HepG2 (cell line): ENCODE measurements around the gene TRAPPC12. TPM values are rescaled to one million over a fixed set of nuclear protein-coding genes. Genes with fewer than 3 reads are reported as not detected.

Experiments
- ATAC-seq: fragments of 200-7000 bp; cut with Tn5 transposase; 3 replicates; pipeline ENCODE4 v1.9.1; 2020; ENCODE audit warnings: mild to moderate bottlenecking, moderate library complexity
- BruUV-seq: library from RNA; stranded (reverse); fragments of 400-500 nt; replicated peaks from 2 replicates; lab custom pipeline; 2021; lab: Mats Ljungman, UMichigan
- CTCF ChIA-PET: fragments of 300-600 bp; formaldehyde crosslinking; extraction: SDS; loops from one replicate; lab custom pipeline; 2021; ENCODE audit warnings: low total read pairs, inconsistent platforms, low intra/inter-chr PET ratio; lab: Yijun Ruan, JAX
- POLR2A ChIA-PET: fragments of 350-600 bp; sonication (Branson Sonifier 250); formaldehyde crosslinking; loops from one replicate; lab custom pipeline; 2020; ENCODE audit warnings: antibody characterized with exemption, inconsistent platforms; lab: Yijun Ruan, JAX
- DNase-seq: peaks from one replicate; pipeline ENCODE4 v3.0.0-alpha.2; 2015; ENCODE audit warnings: low spot score
- FAIRE-seq: peaks from 3 replicates; lab custom pipeline; 2011; peaks lifted over from hg19 to GRCh38; lab: Jason Lieb, UNC
- H2AFZ ChIP-seq: one replicate; pipeline ENCODE4 v1.6.1; 2011; ENCODE audit warnings: low read length, inconsistent platforms
- H3K27ac ChIP-seq: fragments of 300-600 bp; 3 replicates; pipeline ENCODE4 v1.8.0; 2011; ENCODE audit warnings: mixed run types, mild to moderate bottlenecking, mixed read lengths, low read length, inconsistent platforms; ENCODE audit not compliant: insufficient read depth; ENCODE audit errors: extremely low read length
- H3K27me3 ChIP-seq, 2 experiments: fragments of 200-600 bp in 1 of 2; 2 replicates in 1 of 2; 3 replicates in 1 of 2; pipeline versions ENCODE4 v1.6.0 to v1.8.0; 2011; ENCODE audit warnings: low read length in 2 of 2, mild to moderate bottlenecking in 2 of 2, moderate library complexity in 2 of 2, inconsistent platforms in 1 of 2; ENCODE audit not compliant: insufficient read depth in 2 of 2, control insufficient read depth in 1 of 2
- H3K36me3 ChIP-seq, 2 experiments: fragments of 200-600 bp in 1 of 2; replicated peaks in 1 of 2; 2 replicates in 1 of 2; 3 replicates in 1 of 2; pipeline versions ENCODE4 v1.5.1 to v1.8.0; 2011; ENCODE audit warnings: low read length in 2 of 2, inconsistent platforms in 1 of 2; ENCODE audit not compliant: insufficient read depth in 2 of 2, control insufficient read depth in 1 of 2
- H3K4me1 ChIP-seq: 2 replicates; pipeline ENCODE4 v1.5.1; 2012; ENCODE audit warnings: low read length, inconsistent platforms; ENCODE audit not compliant: insufficient read depth
- H3K4me2 ChIP-seq: 2 replicates; pipeline ENCODE4 v1.6.0; 2011; ENCODE audit warnings: low read depth, low read length, inconsistent platforms
- H3K4me3 ChIP-seq, 3 experiments: fragments of 200-600 bp in 1 of 3; sonication (generic), shearing (Covaris generic) in 1 of 3; replicated peaks in 1 of 3; 2 replicates each; pipeline ENCODE4 v1.5.1; 2011 to 2016; ENCODE audit warnings: low read length in 3 of 3, inconsistent platforms in 2 of 3, low read depth in 2 of 3, mild to moderate bottlenecking in 2 of 3, control low read depth in 1 of 3, mixed read lengths in 1 of 3; ENCODE audit not compliant: insufficient read depth in 1 of 3
- H3K79me2 ChIP-seq: one replicate; pipeline ENCODE4 v1.6.1; 2011; ENCODE audit warnings: low read length, inconsistent platforms; ENCODE audit not compliant: insufficient read depth
- H3K9ac ChIP-seq: 2 replicates; pipeline ENCODE4 v1.6.0; 2011; ENCODE audit warnings: mild to moderate bottlenecking, low read depth, low read length, inconsistent platforms; ENCODE audit not compliant: insufficient read depth
- H3K9me3 ChIP-seq: 2 replicates; pipeline ENCODE4 v1.5.1; 2012; ENCODE audit warnings: mild to moderate bottlenecking, low read length
- H4K20me1 ChIP-seq: 2 replicates; pipeline ENCODE4 v1.6.0; 2011; ENCODE audit warnings: inconsistent platforms, mild to moderate bottlenecking, low read length, moderate library complexity; ENCODE audit not compliant: insufficient read depth
- MBD4 ChIP-seq: IDR thresholded peaks from 2 replicates; pipeline ENCODE4 v1.6.1; 2012; ENCODE audit warnings: low read length, inconsistent platforms, borderline replicate concordance
- THAP11 ChIP-seq: IDR thresholded peaks from 2 replicates; pipeline ENCODE4 v1.6.1; 2016; ENCODE audit warnings: missing biosample characterization, missing genetic modification reagents
- ZBTB43 ChIP-seq: sonication (generic); formaldehyde crosslinking; conservative IDR thresholded peaks from 2 replicates; pipeline ENCODE4 v1.4.0; 2020; ENCODE audit warnings: missing genetic modification reagents
- ZNF605 ChIP-seq: sonication (generic); formaldehyde crosslinking; IDR thresholded peaks from 2 replicates; pipeline ENCODE4 v1.8.0; 2022; ENCODE audit warnings: mild to moderate bottlenecking, missing genetic modification reagents
- WGBS: methylation state at CpG from one replicate; pipeline ENCODE4 v1.1.6; 2017; ENCODE audit warnings: low lambda C conversion rate; 5-methylcytosine and 5-hydroxymethylcytosine counted together
- in situ Hi-C: cut with HindIII; loops from 2 replicates; pipeline ENCODE4 v1.10.0; 2017; ENCODE audit warnings: low pct_unique_long_range_greater_than_20kb; ENCODE audit not compliant: extremely low pct_ligation_motif_present
- intact Hi-C: fragments of 100-400 bp; cut with micrococcal nuclease; formaldehyde crosslinking; loops from one replicate; pipeline ENCODE4 v1.10.0; 2022; ENCODE audit not compliant: unreplicated experiment
- polyA plus RNA-seq, 8 experiments: library from polyadenylated mRNA; depleted of rRNA in 3 of 8; stranded (reverse) in 7 of 8; unstranded in 1 of 8; fragments of >200 nt; fragmentation: Illumina TruSeq in 4 of 8; extraction: Trizol in 4 of 8; gene quantifications; 2 replicates each; pipeline versions ENCODE4 v1.2.1 to v1.2.3, GENCODE V29; 2011 to 2016; ENCODE audit warnings: low read depth in 4 of 8, missing spikeins in 1 of 8, mixed read lengths in 1 of 8; ENCODE audit not compliant: insufficient read depth in 1 of 8
- total RNA-seq, 5 experiments: library from RNA; depleted of rRNA; stranded (reverse); fragments of >200 nt; fragmentation: Illumina TruSeq; extraction: Trizol; gene quantifications; 2 replicates each; pipeline ENCODE4 v1.2.3, GENCODE V29; 2016; ENCODE audit warnings: low read depth in 1 of 5
- TF ChIP-seq, protein P1 (sequence below): sonication (generic); IDR thresholded peaks from 2 replicates; pipeline ENCODE4 v1.6.1; 2016; ENCODE audit warnings: low read depth, borderline replicate concordance
- TF ChIP-seq, protein P2 (sequence below): sonication (generic); formaldehyde crosslinking; IDR thresholded peaks from 2 replicates; pipeline ENCODE4 v1.5.1; 2020; ENCODE audit warnings: missing genetic modification reagents, mild to moderate bottlenecking, borderline replicate concordance

Gene TRAPPC12
- total and polyA plus RNA-seq, 2 of the 13 experiments (the other 11 are each of a cell fraction or from before 2014, with no cell fraction given), result 46.4 to 97.7 TPM

GRCh38 chr2:3399829-3400228, 20.3 kb downstream of the TRAPPC12 start:
- Histone ChIP-seq H2AFZ (no peak overlapping the region), H3K27ac (no peak overlapping the region), H3K9me3 (peaks cover 13% of the 10 kb centered on the region), H3K4me1 (no peaks in the 10 kb centered on the region), H4K20me1 (no peaks in the 10 kb centered on the region), H3K4me3 (no peak overlapping the region), H3K27me3 (no peaks in the 10 kb centered on the region), H3K9ac (no peak overlapping the region), H3K79me2 (no peaks in the 10 kb centered on the region), H3K36me3 (peaks cover 19 to 44% of the 10 kb centered on the region in 2 experiments; a peak in 4 of 5 replicates), H3K4me2 (no peak overlapping the region)
- TF ChIP-seq ZNF605 (CRISPR knock-in tag), result no peak
- ATAC-seq (no peak; the same call in 2 of the 3 replicates), FAIRE-seq (no peak), DNase-seq (no peak)
- ChIA-PET POLR2A (no interaction called here), CTCF (no interaction called here)
- BruUV-seq, result no TSS peak
- in situ Hi-C loops (no loop called here), intact Hi-C loops (no loop called here)
- WGBS, result 95% methylated on average over 9 of the region's 9 CpGs

DNA sequence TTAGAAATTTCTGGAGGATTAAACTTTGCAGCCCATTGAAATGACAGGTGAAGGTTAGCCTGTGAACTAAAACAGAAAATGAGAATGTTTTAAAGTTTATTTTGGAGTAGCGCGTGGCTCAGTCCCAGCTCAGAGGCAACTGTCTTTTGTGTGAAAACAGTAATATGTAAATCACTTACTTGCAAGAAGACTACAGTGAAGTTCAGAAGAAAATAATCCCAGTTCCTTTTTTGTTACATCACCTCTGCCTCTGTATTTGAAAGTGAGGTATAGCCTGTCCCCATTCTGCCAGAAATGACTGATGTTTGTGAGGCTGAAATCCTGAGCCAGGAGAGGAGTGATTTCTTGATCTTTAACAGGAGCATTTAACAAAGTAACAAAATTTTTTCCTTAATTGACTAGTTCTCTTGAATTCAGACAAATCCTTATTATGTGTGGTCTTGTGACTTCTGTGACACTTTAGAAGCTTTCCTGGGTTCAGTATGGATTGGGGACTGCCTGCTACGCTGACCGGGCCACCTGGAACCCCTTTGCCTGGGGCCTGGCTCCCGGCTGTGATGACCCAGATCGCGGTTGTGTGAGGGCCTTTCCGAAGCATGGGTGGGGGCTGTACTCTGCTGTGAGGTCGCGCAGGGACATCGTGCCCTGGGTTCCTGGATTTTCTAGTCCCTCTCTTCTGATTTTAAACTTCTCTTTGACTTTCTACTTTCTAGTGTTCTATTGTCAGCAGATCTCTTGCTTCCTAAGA, 24.3 kb downstream of the TRAPPC12 start:
- TF ChIP-seq, protein P1, sequence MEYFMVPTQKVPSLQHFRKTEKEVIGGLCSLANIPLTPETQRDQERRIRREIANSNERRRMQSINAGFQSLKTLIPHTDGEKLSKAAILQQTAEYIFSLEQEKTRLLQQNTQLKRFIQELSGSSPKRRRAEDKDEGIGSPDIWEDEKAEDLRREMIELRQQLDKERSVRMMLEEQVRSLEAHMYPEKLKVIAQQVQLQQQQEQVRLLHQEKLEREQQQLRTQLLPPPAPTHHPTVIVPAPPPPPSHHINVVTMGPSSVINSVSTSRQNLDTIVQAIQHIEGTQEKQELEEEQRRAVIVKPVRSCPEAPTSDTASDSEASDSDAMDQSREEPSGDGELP, result no peak
- TF ChIP-seq MBD4 (no peak), ZBTB43 (CRISPR knock-in tag) (no peak), THAP11 (CRISPR knock-in tag) (no peak)
- TF ChIP-seq, protein P2, sequence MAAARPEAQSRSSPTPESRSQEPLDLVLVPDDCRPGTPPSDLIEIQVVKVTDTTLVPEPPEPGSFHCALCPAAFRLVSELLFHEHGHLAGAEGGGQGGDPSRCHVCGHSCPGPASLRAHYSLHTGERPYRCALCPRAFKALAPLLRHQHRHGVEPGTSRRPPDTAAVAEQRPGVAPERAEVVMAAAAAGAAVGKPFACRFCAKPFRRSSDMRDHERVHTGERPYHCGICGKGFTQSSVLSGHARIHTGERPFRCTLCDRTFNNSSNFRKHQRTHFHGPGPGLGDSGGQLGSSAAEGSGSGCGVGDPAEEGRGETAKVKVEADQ (CRISPR knock-in tag), result no peak
- in situ Hi-C loops (no loop called here), intact Hi-C loops (no loop called here)
- no TSS peak for BruUV-seq
- H3K4me1 ChIP-seq, result no peaks in the 10 kb centered on the region
- CTCF ChIA-PET, result no interaction called here
- no peak for ATAC-seq
- H3K79me2 ChIP-seq, result no peaks in the 10 kb centered on the region
- no peak overlapping the region for H3K27ac ChIP-seq
- H3K9me3 ChIP-seq, result no peaks in the 10 kb centered on the region
- POLR2A ChIA-PET, result no interaction called here
- no peaks in the 10 kb centered on the region for H3K27me3 ChIP-seq
- H3K4me3 ChIP-seq, result no peak overlapping the region
- H3K9ac ChIP-seq, result no peak overlapping the region
- no peak for FAIRE-seq
- H3K36me3 ChIP-seq, result peaks cover 22 to 63% of the 10 kb centered on the region in 2 experiments
- no peak for DNase-seq
- H4K20me1 ChIP-seq, result no peaks in the 10 kb centered on the region
- no peak overlapping the region for H2AFZ ChIP-seq
- H3K4me2 ChIP-seq, result no peak overlapping the region
- WGBS, result 97% methylated on average over 11 of the region's 11 CpGs
